Motor neuron (in vitro differentiated cells): ENCODE measurements around the gene SIVA1. TPM values are rescaled to one million over a fixed set of nuclear protein-coding genes. Genes with fewer than 3 reads are reported as not detected.

ENCODE experiments used
- ATAC-seq, 8 experiments: fragments of 200-7000 bp; cut with Tn5 transposase; replicated peaks in 6 of 8; 2 replicates each; pipeline ENCODE4 v1.8.0; 2021; ENCODE audit warnings: mild to moderate bottlenecking in 8 of 8, moderate library complexity in 8 of 8
- H3K27ac ChIP-seq, 2 donors: fragments of 250-450 bp; sonication (Bioruptor Pico); 2 replicates each; pipeline ENCODE4 v1.9.0; 2021; ENCODE audit warnings: antibody characterized with exemption in 2 of 2, mild to moderate bottlenecking in 2 of 2, moderate library complexity in 1 of 2
- H3K4me1 ChIP-seq, 2 donors: fragments of 250-450 bp; sonication (Bioruptor Pico); replicated peaks in 1 of 2; 2 replicates each; pipeline ENCODE4 v1.6.1; 2021; ENCODE audit warnings: antibody characterized with exemption in 2 of 2, mild to moderate bottlenecking in 2 of 2, moderate library complexity in 1 of 2
- H3K4me3 ChIP-seq, 5 donors: fragments of 250-450 bp; sonication (Bioruptor Pico); 2 replicates each; pipeline ENCODE4 v1.9.0; 2021; ENCODE audit warnings: antibody characterized with exemption in 5 of 5, mild to moderate bottlenecking in 5 of 5, moderate library complexity in 4 of 5
- WGBS, 10 experiments: fragments of 450-650 bp; shearing (Covaris generic); methylation state at CpG; one replicate each; pipeline ENCODE4 v1.0.0; 2022; 5-methylcytosine and 5-hydroxymethylcytosine counted together
- in situ Hi-C, 9 experiments: fragments of 400-800 bp; cut with MboI; loops; one replicate each; pipeline ENCODE4 v1.15.0; 2021; ENCODE audit warnings: low sequenced_read_pairs in 9 of 9, low pct_unique_long_range_greater_than_20kb in 2 of 9; ENCODE audit not compliant: unreplicated experiment in 9 of 9
- total RNA-seq, 8 experiments: library from RNA; unstranded; fragments of 300-600 nt; gene quantifications; 2 replicates each; pipeline versions ENCODE4 v1.2.3 to v1.2.4, GENCODE V29; 2022

The SIVA1 gene
- total RNA-seq, 8 experiments from 2014 or later: 41.3 to 90.2 (median 52.7) TPM

GRCh38 chr14:104767634-104767918 lies 14.6 kb downstream of the SIVA1 start:
- 40 to 96% (median 74%) methylated on average over 1 to 4 of the region's 5 CpGs; no CpG with 5 or more reads in 4 of the 10 experiments for WGBS, 10 experiments
- Histone ChIP-seq H3K27ac (no peak overlapping the region), H3K4me1 (peaks cover 16% of the 10 kb centered on the region in 2 donors), H3K4me3 (no peak overlapping the region)
- in situ Hi-C loops: loop anchor here in 1 of 9 experiments (10.0 kb wide), 1 partner anchor 57 kb away; no protein-coding TSS in a partner anchor
- ATAC-seq: no peak

- in situ Hi-C loops: loop anchor here in 1 of 9 experiments (10.0 kb wide), 1 partner anchor 56 kb away; no protein-coding TSS in a partner anchor
- WGBS, 10 experiments: 0 to 28% (median 10%) methylated on average over 1 to 7 of the region's 25 CpGs; no CpG with 5 or more reads in 5 of the 10 experiments
- H3K4me3 ChIP-seq: no peak overlapping the region
- peak; percentile 83 to 93 (median 90) for ATAC-seq
- peak overlapping the region; percentile 25 to 89 for H3K27ac ChIP-seq
- H3K4me1 ChIP-seq: peaks cover 16% of the 10 kb centered on the region in 2 donors
Measured at GRCh38 chr14:104768437-104769323, 15.7 kb downstream of the SIVA1 start.

GRCh38 chr14:104769324-104770071 lies 16.6 kb downstream of the SIVA1 start:
- ATAC-seq: peak in 3 of 8 experiments; percentile 2 to 9 (median 3)
- peak overlapping the region; percentile 14 to 89 for H3K27ac ChIP-seq
- H3K4me1 ChIP-seq: peaks cover 16% of the 10 kb centered on the region in 2 donors
- no peak overlapping the region for H3K4me3 ChIP-seq
- in situ Hi-C loops: loop anchor here in 1 of 9 experiments (10.0 kb wide), 1 partner anchor 55 kb away; no protein-coding TSS in a partner anchor
- 0 to 80% (median 72%) methylated on average over 1 to 6 of the region's 18 CpGs; no CpG with 5 or more reads in 4 of the 10 experiments for WGBS, 10 experiments

DNA sequence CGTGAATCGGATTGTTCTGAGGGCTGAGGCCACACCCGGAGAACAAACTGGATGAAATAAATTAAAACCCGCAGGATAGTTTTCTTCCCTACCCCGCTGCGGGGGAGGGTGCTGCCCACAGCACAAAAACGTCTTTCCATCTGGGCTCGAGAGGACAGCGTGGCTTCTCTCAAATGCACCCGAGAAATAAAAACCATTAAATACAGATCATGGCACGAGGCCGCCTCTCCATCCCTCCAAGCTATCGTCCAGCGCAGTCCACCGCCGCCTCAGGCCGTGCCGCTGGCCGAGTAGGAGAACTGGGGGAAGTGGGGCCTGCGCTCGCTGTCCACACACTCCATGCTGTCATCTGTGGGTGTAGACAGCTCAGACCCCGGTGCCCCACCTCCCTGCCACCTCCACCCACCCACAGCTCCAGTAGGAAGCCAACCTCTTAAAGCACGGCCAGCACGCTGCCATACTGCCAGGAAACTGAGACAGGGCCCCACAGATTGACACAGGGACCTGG lies 17.2 kb downstream of the SIVA1 start:
- ATAC-seq: no peak
- in situ Hi-C loops: no loop called here
- WGBS, 10 experiments: 20 to 100% (median 76%) methylated on average over 1 to 12 of the region's 24 CpGs; no CpG with 5 or more reads in 4 of the 10 experiments
- Histone ChIP-seq H3K4me1 (peaks cover 16% of the 10 kb centered on the region in 2 donors), H3K27ac (peak overlapping the region; percentile 14 to 89), H3K4me3 (no peak overlapping the region)

GRCh38 chr14:104770851-104771272 lies 17.9 kb downstream of the SIVA1 start:
- in situ Hi-C loops: no loop called here
- Histone ChIP-seq H3K27ac (no peak overlapping the region), H3K4me1 (peaks cover 16% of the 10 kb centered on the region in 2 donors), H3K4me3 (no peak overlapping the region)
- 89 to 100% (median 95%) methylated on average over 2 to 5 of the region's 5 CpGs; no CpG with 5 or more reads in 7 of the 10 experiments for WGBS, 10 experiments
- ATAC-seq: no peak

DNA sequence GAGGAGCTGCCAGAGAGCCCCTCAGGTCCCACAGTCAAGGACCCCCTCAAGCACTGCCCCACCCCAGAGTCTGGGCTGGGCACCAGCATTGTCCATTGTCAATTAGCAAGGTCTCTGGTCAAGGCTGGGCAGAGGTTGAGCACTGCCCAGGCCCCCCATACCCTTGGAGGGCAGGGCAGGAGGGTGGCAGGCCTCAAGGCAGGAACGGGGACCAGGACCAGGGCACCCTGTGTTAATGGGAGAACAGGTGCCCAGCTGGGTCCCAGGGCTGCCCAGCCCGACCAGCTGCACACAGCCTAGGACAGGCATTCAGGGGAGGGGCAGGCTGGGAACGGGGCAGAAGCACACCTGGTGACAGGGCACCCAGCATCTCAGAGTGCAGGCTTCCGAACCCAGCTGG lies 18.4 kb downstream of the SIVA1 start:
- Histone ChIP-seq H3K4me3 (no peak overlapping the region), H3K4me1 (peaks cover 16% of the 10 kb centered on the region in 2 donors), H3K27ac (no peak overlapping the region)
- 100% methylated on average over 1 to 2 of the region's 4 CpGs; no CpG with 5 or more reads in 7 of the 10 experiments for WGBS, 10 experiments
- in situ Hi-C loops: no loop called here
- no peak for ATAC-seq

- in situ Hi-C loops: no loop called here
- Histone ChIP-seq H3K4me1 (peaks cover 18 to 20% of the 10 kb centered on the region in 2 donors), H3K4me3 (no peak overlapping the region), H3K27ac (no peak overlapping the region)
- WGBS, 10 experiments: 80 to 100% (median 98%) methylated on average over 1 to 18 of the region's 34 CpGs; no CpG with 5 or more reads in 4 of the 10 experiments
- no peak for ATAC-seq
Measured at GRCh38 chr14:104771918-104772706, 19.2 kb downstream of the SIVA1 start.

- Histone ChIP-seq H3K4me3 (no peak overlapping the region), H3K4me1 (peaks cover 21 to 26% of the 10 kb centered on the region in 2 donors), H3K27ac (no peak overlapping the region)
- WGBS, 10 experiments: 80 to 100% (median 98%) methylated on average over 1 to 7 of the region's 38 CpGs; no CpG with 5 or more reads in 6 of the 10 experiments
- in situ Hi-C loops: no loop called here
- ATAC-seq: no peak
Measured at GRCh38 chr14:104772707-104773504, 20.0 kb downstream of the SIVA1 start.

DNA sequence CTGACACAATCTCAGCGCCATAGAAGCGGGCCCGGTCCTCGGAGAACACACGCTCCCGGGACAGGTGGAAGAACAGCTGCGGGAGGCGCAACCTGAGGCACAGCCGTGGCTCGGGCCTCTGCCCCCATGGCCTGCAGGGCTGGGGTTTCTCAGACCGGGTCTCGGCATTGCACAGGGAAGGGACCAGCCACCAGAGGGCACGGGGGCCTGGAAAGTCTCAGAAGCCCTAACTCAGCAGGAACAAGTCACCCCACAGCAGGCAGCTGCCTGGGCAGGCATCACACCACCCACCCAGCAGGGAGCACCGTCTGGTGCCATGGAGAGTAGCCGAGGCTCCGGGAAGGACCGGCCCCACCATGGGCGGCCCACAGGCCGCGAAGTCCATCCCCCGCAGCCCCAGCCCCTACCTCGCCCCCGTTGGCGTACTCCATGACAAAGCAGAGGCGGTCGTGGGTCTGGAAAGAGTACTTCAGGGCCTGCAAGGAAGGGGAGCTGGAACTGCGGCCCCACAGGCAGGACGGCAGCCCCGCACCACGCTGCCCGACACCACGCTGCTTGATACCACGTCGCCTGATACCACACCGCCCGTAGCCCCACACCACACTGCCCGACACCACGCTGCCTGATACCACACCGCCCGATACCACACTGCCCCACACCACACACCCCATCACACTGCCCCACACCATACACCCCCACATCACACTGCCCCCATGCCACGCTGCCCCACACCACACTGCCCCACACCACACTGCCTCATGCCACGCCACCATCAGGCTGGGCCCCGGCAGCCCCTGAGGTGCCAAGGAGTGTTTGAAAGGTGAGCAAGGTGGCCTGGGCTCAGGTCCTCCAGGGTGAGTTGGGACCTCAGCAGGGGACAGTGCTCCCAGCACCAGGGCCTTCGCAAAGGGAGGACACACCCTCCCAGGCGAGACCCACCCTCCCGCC lies 20.8 kb downstream of the SIVA1 start:
- peaks cover 26 to 33% of the 10 kb centered on the region in 2 donors for H3K4me1 ChIP-seq
- 40 to 66% methylated on average over 1 to 7 of the region's 46 CpGs; no CpG with 5 or more reads in 8 of the 10 experiments for WGBS, 10 experiments
- H3K27ac ChIP-seq: no peak overlapping the region
- no peak overlapping the region for H3K4me3 ChIP-seq
- ATAC-seq: no peak
- in situ Hi-C loops: no loop called here

DNA sequence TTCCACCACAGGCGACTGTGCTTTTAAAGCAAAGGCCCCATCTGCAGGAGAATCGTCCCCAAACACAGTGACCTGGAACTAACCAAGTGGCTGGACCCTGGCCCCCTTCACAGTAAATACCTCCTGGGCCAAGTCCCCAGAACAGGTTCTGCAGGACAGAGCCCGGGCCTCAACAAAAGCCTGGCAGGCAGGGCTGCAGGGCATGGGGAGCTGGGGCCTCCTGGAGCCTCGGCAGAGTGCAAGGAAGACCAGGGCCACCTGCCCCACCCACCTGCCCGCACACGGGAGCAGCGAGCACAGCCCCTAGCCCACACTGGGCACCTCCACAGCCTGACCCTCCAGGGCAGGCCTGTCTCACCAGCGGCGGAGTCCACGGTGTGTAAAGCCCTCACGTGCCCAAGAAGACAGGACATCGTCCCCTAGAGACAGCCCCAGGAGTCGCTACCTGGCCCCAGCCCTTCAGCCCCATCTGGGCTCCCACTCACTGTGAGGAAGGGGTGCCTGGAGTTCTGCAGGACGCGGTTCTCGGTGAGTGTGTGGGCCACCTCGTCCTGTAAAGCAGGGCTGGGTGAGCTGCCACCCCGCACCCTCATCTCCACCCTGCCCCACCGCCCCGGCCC lies 21.6 kb downstream of the SIVA1 start:
- no peak overlapping the region for H3K4me3 ChIP-seq
- 78 to 90% (median 90%) methylated on average over 4 to 5 of the region's 20 CpGs; no CpG with 5 or more reads in 7 of the 10 experiments for WGBS, 10 experiments
- H3K4me1 ChIP-seq: peaks cover 18 to 26% of the 10 kb centered on the region in 2 donors
- in situ Hi-C loops: no loop called here
- no peak overlapping the region for H3K27ac ChIP-seq
- no peak for ATAC-seq
